ENCODE results near the gene FAM20C. TPM values are rescaled to one million over a fixed set of nuclear protein-coding genes. Genes with fewer than 3 reads are reported as not detected.

FAM20C gene
- total and polyA plus RNA-seq, 2 of the 8 experiments (the other 6 are each of a cell fraction or from before 2014, with no cell fraction given): 9.5 to 34.8 TPM

DNA sequence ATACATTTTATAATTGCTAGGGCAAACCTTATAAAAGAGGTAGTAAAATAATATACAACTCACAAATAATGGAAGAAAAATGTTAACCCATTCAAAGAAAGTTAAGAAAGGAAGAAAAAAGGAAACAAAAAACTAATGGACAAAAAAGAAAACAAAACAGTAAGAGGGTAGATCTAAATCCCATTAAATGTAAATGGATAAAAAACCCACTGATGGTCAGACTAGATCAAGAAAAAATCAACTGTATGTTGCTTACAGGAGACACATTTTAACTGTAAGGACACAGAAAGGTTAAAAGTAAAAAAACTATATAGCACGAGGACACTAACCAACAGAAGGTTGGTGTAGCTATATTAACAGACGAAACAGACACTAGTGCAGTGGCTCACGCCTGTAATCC lies 115.6 kb downstream of the FAM20C start:
- H3K23me2 ChIP-seq (ENCODE audit: low read depth, low read length): no peaks in the 10 kb centered on the region; the same call in 1 of the 2 replicates
- H2BK5ac ChIP-seq (ENCODE audit: low read depth, low read length): no peak overlapping the region
- WGBS, 2 experiments (ENCODE audit: extremely low coverage in 1 of 2, insufficient coverage in 1 of 2, insufficient read length in 1 of 2, insufficient replicate concordance in 2 of 2, low coverage in 1 of 2, low lambda C conversion rate in 2 of 2, missing lambda C conversion rate in 1 of 2): 79% methylated on average over 3 of the region's 3 CpGs; no CpG with 5 or more reads in 1 of the 2 experiments
- H4K20me1 ChIP-seq (replicated peaks in 1 of 2; ENCODE audit: control insufficient read depth in 1 of 2, insufficient read depth in 2 of 2, low read length in 2 of 2): peaks cover 0 to 2% of the 10 kb centered on the region in 2 experiments
- H3K4me3 ChIP-seq (ENCODE audit: extremely low read depth in 1 of 4, insufficient read depth in 2 of 4, low read depth in 3 of 4, low read length in 4 of 4): no peak overlapping the region
- no peak overlapping the region for H3K14ac ChIP-seq (ENCODE audit: insufficient read length)
- H3K9ac ChIP-seq (replicated peaks in 1 of 4; ENCODE audit: extremely low read depth in 1 of 4, low read depth in 3 of 4, low read length in 3 of 4): no peak overlapping the region
- DNase-seq (ENCODE audit: low read depth in 1 of 2, low spot score in 2 of 2): no peak
- no peaks in the 10 kb centered on the region; a peak in 1 of 8 replicates for H3K36me3 ChIP-seq (ENCODE audit: control insufficient read depth in 2 of 4, insufficient read depth in 4 of 4, low read length in 3 of 4)
- no peak for FAIRE-seq
- no peak overlapping the region for H2AK5ac ChIP-seq (ENCODE audit: low read depth, low read length)
- H3K79me2 ChIP-seq (ENCODE audit: control insufficient read depth in 1 of 2, insufficient read depth in 2 of 2, low read length in 2 of 2): no peaks in the 10 kb centered on the region
- H3K9me3 ChIP-seq (ENCODE audit: insufficient read depth in 2 of 2, low read depth in 1 of 2, low read length in 1 of 2): peaks cover 7 to 13% of the 10 kb centered on the region in 2 experiments; a peak in 3 of 4 replicates
- H3K56ac ChIP-seq (replicated peaks; ENCODE audit: insufficient read length, low read depth, low read length): no peak overlapping the region
- H3K4ac ChIP-seq (replicated peaks; ENCODE audit: insufficient read length, low read depth, low read length): no peak overlapping the region
- no peak overlapping the region for H3K27ac ChIP-seq (ENCODE audit: low read depth, low read length)
- H2BK12ac ChIP-seq (ENCODE audit: low read depth, low read length): no peak overlapping the region
- no peak overlapping the region for H3K18ac ChIP-seq (ENCODE audit: extremely low read depth, low read length)
- H2BK20ac ChIP-seq (ENCODE audit: low read length): no peak overlapping the region
- no peak overlapping the region for H4K8ac ChIP-seq (ENCODE audit: extremely low read depth, insufficient read depth, low read length)
- H3K23ac ChIP-seq (ENCODE audit: insufficient read length): no peak overlapping the region
- H3K27me3 ChIP-seq (replicated peaks in 1 of 4; ENCODE audit: control insufficient read depth in 3 of 4, extremely low read depth in 1 of 4, insufficient read depth in 3 of 4, low read length in 3 of 4): no peaks in the 10 kb centered on the region
- H2BK15ac ChIP-seq (ENCODE audit: low read length): no peak overlapping the region
- H4K5ac ChIP-seq (ENCODE audit: insufficient read length, low read depth, low read length): no peak overlapping the region
- ChIA-PET CTCF (ENCODE audit: partially characterized antibody) (interaction anchor here (0.8 to 1.2 kb wide), 2 partner anchors 14 to 40 kb away, joined by 3 to 4 read pairs; no protein-coding TSS in a partner anchor), POLR2A (ENCODE audit: partially characterized antibody) (no interaction called here)
- H4K91ac ChIP-seq (replicated peaks; ENCODE audit: insufficient read length, low read length): no peak overlapping the region
- H3K4me1 ChIP-seq (replicated peaks in 1 of 4; ENCODE audit: control insufficient read depth in 3 of 4, insufficient read depth in 4 of 4, low read length in 3 of 4): no peaks in the 10 kb centered on the region; a peak in 1 of 7 replicates
- no peak overlapping the region for H2AFZ ChIP-seq (ENCODE audit: low read length)
- no peaks in the 10 kb centered on the region for H3K79me1 ChIP-seq (ENCODE audit: low read depth, low read length)
- H3K4me2 ChIP-seq (ENCODE audit: insufficient read depth in 1 of 2, low read depth in 2 of 2, low read length in 2 of 2): no peak overlapping the region
- no peak overlapping the region for H2BK120ac ChIP-seq (replicated peaks; ENCODE audit: low read depth, low read length)
- TF ChIP-seq POLR2A (IDR thresholded peaks at IDR 0.05; ENCODE audit: control extremely low read depth in 1 of 2, low read depth in 2 of 2, low read length in 2 of 2) (no peak), CBX8 (IDR thresholded peaks at IDR 0.05; ENCODE audit: borderline replicate concordance, low read depth, low read length) (no peak), RFX5 (IDR thresholded peaks at IDR 0.05; ENCODE audit: borderline replicate concordance, low read depth, low read length) (no peak), HDAC2 (IDR thresholded peaks at IDR 0.05; ENCODE audit: borderline replicate concordance in 1 of 2, low read depth in 2 of 2, low read length in 2 of 2) (no peak), GTF2F1 (IDR thresholded peaks at IDR 0.05; ENCODE audit: borderline replicate concordance, low read depth, low read length) (no peak), CHD1 (IDR thresholded peaks at IDR 0.05; ENCODE audit: low read depth, low read length) (no peak), SP2 (IDR thresholded peaks at IDR 0.05; ENCODE audit: low read length) (no peak), CTCF (IDR thresholded peaks at IDR 0.05; ENCODE audit: control extremely low read depth in 1 of 3, insufficient read depth in 1 of 3, low read depth in 1 of 3, low read length in 3 of 3) (no peak), BCL11A (IDR thresholded peaks at IDR 0.05; ENCODE audit: low read depth in 2 of 2, low read length in 2 of 2) (no peak)
- TF ChIP-seq, protein P1, sequence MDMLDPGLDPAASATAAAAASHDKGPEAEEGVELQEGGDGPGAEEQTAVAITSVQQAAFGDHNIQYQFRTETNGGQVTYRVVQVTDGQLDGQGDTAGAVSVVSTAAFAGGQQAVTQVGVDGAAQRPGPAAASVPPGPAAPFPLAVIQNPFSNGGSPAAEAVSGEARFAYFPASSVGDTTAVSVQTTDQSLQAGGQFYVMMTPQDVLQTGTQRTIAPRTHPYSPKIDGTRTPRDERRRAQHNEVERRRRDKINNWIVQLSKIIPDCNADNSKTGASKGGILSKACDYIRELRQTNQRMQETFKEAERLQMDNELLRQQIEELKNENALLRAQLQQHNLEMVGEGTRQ (IDR thresholded peaks at IDR 0.05; ENCODE audit: low read length): no peak
